ENCODE measurements around the gene MRAP2.
"Not testable (repeated sequence)": the region's sequence is repeated elsewhere in the genome, so short reads cannot be mapped to it uniquely, and the experiment has no call there.

Gene MRAP2

DNA sequence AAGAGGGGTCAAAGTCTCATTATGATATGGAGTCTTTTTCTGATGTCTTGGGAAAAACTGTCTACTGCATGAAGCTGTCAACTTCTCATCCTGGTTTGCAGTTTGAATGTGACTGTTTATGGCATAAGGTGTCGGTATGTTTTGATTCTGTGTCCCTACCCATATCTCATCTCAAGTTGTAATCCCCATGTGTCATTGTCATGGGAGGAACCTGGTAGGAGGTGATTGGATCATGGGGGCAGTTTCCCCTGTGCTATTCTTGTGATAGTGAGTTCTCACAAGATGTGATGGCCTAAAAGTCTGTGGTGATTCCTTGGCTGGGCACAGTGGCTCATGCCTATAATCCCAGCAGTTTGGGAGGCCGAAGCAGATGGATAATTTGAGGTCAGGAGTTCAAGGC, 47.6 kb downstream of the MRAP2 start:
- no peak for DNase-seq

- DNase-seq: no peak
These were observed 49.2 kb downstream of the MRAP2 start for GRCh38 chr6:84082689-84083265.

DNA sequence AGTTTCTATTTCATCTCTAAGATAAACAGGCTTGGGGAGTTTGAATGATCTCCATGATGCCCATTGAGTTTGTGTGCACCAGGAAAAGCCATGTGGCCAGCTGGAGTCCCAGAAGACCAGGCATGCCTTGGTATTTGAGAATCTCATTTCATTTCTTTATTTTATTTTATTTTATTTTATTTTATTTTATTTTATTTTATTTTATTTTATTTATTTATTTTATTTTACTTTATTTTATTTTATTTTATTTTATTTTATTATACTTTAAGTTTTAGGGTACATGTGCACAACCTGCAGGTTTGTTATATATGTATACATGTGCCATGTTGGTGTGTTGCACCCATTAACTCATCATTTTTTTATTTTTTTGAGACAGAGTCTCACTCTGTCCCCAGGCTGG, 51.1 kb downstream of the MRAP2 start:
- DNase-seq: not testable (repeated sequence)

- DNase-seq: no peak
These were observed 52.5 kb downstream of the MRAP2 start for GRCh38 chr6:84086056-84086455.

GRCh38 chr6:84086545-84087429, 53.2 kb downstream of the MRAP2 start:
- DNase-seq: no peak

DNA sequence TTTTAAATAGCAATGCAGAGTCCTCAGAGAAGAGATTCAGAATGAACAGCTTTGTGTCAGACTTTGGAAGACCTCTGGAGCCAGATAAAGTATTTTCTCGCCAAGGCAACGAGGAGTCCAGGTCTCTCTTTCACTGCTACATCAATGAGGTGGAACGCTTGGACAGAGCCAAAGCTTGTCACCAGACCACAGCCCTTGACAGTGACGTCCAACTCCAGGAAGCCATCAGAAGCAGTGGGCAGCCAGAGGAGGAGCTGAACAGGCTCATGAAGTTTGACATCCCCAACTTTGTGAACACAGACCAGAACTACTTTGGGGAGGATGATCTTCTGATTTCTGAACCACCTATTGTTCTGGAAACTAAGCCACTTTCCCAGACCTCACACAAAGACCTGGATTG, 55.5 kb downstream of the MRAP2 start:
- DNase-seq: no peak

DNA sequence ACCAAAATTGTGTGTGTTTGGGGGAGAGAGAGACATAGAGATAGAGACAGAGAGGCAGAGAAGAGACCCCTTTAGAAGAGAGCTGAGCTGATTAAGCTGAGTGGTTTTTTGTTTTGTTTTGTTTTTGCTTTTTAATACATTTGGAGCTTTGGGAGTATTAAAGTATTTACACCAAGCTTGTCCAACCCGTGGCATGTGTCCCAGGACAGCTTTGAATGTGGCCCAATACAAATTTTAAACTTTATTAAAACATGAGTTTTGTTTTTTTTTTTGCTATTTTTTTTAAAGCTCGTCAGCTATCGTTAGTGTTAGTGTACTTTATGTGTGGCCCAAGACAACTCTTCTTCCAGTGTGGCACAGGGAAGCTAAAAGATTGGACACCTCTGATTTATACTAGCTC, 56.0 kb downstream of the MRAP2 start:
- no peak for DNase-seq

GRCh38 chr6:84093441-84094435, 60.2 kb downstream of the MRAP2 start:
- no peak for DNase-seq

GRCh38 chr6:84095156-84095555, 61.6 kb downstream of the MRAP2 start:
- no peak for DNase-seq

- DNase-seq: no peak
These were observed 69.5 kb downstream of the MRAP2 start for GRCh38 chr6:84103029-84103428.

DNA sequence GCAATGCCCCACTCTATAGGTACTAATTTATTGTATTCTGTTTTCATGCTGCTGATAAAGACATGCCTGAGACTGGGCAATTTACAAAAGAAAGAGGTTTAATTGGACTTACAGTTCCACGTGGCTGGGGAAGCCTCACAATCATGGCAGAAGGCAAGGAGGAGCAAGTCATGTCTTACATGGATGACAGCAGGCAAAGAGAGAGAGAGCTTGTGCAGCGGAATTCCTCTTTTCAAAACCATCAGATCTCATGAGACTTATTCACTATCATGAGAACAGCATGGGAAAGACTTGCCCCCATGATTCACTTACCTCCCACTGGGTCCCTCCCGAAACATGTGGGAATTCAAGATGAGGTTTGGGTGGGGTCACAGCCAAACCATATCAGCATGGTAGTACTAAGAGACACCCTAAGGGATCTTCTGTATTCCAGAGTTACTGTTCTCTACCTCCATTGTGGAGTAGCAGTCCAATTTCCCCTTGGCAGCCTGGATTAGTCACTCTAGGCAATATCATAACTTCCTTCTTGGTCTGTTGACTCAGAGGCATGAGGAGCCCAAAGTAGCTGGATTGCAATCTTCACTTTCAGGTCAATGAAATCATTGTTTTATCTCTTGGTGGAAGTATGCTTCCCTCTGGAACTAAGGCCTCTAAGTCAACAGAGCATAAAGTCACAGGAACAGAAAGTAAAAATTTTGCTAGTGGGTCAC, 71.8 kb downstream of the MRAP2 start:
- not testable (repeated sequence) for DNase-seq

- no peak for DNase-seq
These were observed 73.9 kb downstream of the MRAP2 start for GRCh38 chr6:84107495-84107894.

DNA sequence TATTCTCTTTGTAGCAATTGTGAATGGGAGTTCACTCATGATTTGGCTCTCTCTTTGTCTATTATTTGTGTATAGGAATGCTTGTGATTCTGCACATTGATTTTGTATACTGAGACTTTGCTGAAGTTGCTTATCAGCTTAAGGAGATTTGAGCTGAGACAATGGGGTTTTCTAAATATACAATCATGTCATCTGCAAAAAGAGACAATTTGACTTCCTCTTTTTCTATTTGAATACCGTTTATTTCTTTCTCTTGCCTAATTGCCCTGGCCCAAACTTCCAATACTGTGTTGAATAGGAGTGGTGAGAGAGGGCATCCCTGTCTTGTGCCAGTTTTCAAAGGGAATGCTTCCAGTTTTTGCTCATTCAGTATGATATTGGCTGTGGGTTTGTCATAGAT, 77.8 kb downstream of the MRAP2 start:
- DNase-seq: not testable (repeated sequence)

GRCh38 chr6:84114933-84115594, 81.5 kb downstream of the MRAP2 start:
- DNase-seq: not testable (repeated sequence)

GRCh38 chr6:84118191-84118590, 84.6 kb downstream of the MRAP2 start:
- no peak for DNase-seq

GRCh38 chr6:84119277-84119676, 85.7 kb downstream of the MRAP2 start:
- DNase-seq: no peak

DNA sequence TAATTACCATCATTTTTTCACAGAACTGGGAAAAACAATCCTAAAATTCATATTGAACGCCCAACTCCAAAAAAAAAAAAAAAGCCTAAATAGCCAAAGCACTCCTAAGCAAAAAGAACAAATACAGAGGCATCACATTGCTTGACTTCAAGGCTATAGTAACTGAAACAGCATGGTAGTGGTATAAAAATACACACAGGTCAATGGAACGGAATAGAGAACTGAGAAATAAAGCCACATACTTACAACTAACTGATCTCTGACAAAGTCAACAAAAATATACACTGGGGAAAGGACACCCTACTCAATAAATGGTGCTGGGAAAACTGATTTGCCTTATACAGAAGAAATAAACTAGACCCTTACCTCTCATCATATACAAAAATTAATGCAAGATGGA, 89.6 kb downstream of the MRAP2 start:
- no peak for DNase-seq

GRCh38 chr6:84129588-84129987, 96.0 kb downstream of the MRAP2 start:
- DNase-seq: not testable (repeated sequence)

GRCh38 chr6:84133385-84133784, 99.8 kb downstream of the MRAP2 start:
- DNase-seq: not testable (repeated sequence)

DNA sequence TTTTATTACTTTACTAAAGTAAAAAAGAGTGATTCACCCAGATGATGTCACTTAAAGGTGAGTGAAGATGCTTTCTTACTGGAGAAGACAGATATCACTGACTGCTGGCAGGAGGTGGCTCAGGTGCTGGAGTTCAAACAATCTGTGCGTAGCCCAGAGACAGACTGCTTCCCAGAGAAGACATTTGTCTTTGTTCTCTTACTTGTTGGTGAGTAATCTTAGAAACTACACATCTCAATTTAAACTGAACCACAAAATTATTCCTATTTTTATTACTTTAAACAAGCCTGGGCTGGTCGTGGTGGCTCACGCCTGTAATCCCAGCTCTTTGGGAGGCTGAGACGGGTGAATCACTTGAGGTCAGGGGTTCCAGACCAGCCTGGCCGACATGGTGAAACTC, 101.7 kb downstream of the MRAP2 start:
- DNase-seq: no peak

DNA sequence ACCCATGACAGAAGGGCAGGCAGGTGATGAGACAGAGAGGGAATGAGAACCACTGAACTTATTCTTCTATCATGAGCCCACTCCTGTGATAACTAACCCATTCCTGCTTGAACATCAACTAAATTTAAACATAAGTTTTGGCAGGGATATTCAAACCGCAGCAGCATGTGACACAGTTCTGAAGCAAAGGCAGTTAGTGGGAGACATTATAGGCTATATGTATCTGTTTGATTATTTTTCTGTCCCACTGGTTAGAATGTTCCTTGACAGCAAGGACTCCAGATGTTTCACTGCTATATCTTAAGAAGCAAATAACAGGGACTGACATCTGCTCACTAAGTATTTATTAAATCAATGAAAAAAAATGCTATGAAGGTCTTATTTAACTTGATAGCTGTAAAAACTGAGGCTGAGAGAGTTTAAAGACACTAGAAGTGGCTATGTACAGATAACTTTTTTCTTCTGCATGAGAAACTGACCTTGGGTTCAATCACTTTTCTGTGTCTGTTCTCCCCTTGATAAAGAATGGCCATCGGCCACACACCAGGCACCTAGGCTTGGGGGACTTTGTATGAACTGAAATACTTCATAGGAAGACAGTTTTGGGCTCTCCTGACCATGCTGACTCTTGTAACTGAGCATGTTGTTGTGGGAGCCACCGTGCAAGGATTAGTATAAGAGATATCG, 102.9 kb downstream of the MRAP2 start:
- no peak for DNase-seq

- DNase-seq: no peak
These were observed 103.4 kb downstream of the MRAP2 start for GRCh38 chr6:84137051-84137375.
